GM19468 (cell line): Measurements from ENCODE around the gene RFX3.

Experiments used
- ATAC-seq: cut with Tn5 transposase; IDR thresholded peaks from one replicate; pipeline ENCODE4 v1.9.1; 2021; ENCODE audit warnings: mild to moderate bottlenecking, moderate library complexity, moderate number of reproducible peaks; ENCODE audit not compliant: unreplicated experiment; ENCODE audit errors: extremely low read depth

RFX3 gene

DNA sequence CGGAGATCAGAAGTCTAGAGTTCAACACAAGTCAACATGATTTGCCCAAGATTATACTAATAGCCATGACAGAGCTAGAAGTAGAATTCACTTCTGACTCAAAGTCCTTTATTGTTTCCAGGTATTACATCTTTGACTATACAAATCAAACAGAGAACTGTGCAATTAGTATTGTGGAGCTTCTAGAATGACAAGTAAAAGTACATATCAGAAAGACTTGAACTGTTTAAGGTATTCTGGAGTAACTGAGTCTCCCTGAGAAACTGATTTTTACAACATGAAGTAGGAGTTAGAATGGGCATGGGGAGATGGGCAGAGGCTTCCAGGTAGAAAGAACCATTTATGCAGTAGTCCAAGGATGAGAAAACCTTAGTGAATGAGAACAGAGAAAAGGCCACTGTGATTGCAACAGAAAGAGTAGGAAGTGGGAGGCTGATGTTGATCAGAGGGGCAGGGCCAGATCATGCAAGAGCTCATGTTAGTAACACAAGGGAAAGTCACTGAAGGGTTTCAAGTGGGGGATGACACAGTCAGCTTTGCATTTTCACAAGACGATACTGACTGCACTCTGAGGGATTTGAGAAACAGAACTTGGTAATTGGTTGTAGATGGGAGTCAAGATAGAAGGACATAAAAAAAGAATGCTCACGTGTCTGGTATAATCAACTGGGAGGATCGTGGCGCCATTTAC lies 280.7 kb downstream of the RFX3 start:
- peak; percentile 69 for ATAC-seq

GRCh38 chr9:3243683-3244082 lies 282.1 kb downstream of the RFX3 start:
- ATAC-seq, result no peak

GRCh38 chr9:3241290-3241689 lies 284.5 kb downstream of the RFX3 start:
- ATAC-seq, result no peak

- ATAC-seq, result peak; percentile 85
Measured at GRCh38 chr9:3240656-3241268, 285.0 kb downstream of the RFX3 start.

DNA sequence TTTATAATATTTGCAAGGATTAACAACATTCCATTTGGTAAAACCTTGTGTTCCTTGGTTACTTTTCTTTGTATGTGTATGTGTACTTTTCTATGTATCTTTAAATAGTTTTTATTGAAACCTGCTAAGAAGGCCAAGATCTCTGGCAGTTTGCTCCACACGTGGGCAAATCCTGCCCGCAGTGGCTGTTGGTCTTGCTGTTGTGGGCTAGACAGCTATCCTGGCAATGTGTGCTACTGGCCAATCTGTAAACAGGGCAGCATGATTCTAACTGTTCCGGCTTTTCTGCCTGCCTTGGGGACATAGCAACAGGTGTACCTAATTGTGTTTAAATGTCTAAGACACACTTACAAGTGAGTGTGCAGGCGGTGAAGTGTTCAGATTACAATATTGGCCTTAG lies 286.6 kb downstream of the RFX3 start:
- ATAC-seq, result no peak

DNA sequence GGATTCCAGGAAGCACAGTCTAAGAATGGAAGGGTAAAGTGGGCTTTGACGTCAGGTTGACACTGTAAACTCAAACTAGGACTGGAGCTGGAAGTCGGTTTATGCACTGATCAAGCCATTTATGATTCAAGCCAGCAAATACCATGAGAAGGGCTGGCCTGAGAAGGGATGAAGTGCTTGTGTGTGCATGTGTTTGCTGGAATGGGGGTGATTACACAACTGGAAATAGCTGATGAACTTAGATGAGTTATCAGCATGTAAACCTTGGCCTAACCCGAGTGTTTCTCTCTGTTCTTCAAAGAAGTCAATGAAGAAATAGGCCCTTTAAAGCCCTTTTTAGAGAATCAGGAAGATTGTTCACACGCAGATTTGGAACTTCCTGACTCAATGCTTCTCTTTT lies 287.6 kb downstream of the RFX3 start:
- ATAC-seq, result no peak

DNA sequence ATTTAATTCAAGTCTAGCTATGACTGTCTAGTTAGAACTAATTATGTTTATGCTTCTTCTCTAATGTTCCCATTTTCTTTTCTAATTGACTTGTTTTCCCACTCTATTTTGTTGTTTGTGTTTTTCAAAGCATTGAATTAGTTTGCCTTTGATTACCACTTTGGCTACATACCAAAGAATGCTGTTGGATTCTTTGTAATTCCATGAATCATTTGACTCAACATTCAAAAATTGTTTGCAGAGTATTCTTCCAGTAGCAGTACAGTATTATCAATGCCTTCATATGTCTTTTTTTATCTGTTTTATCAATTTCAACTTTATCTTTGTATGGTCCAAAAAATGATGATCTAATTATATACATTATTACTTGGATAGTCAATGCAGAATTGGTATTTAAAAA lies 288.7 kb downstream of the RFX3 start:
- ATAC-seq, result no peak

DNA sequence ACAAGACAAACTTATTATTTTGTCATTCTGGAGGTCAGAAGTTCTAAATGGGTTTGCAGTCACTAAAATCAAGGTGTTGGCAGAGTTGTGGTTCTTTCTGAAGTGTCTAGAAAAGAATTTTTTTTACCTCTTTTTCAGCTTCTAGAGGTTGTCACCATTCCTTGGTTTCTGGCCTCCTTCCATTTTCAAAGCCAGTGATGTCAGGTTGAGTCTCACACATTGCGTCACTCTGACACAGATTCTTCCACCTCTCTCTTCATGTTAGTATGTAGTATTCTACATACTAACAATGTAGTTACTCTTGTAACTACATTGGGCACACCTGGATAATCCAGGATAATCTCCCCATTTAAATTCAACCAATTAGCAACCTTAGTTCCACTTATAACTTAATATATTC lies 290.3 kb downstream of the RFX3 start:
- no peak for ATAC-seq

- ATAC-seq, result no peak
Measured at GRCh38 chr9:3224931-3225330, 300.9 kb downstream of the RFX3 start.

- ATAC-seq, result no peak
Measured at GRCh38 chr9:3215658-3216057, 310.1 kb downstream of the RFX3 start.

DNA sequence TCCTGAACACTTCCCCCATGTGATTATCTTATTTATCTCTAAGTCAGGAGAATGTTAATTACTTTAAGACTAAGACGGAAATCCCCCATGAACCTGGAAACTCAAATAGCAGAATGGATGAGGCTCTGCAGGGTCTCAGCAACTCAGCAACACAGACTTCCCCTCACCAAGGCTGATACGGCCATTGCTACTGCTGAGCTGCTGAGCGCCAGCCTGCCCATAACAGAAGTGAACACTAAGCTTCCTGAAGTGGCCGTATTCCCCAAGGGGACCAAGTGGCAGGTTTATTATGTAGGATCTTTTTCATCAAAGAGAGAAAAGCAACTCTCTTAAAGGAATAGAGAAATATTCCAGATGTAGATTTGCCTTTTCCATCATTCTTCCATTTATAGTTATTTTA lies 311.1 kb downstream of the RFX3 start:
- no peak for ATAC-seq

- ATAC-seq, result no peak
Measured at GRCh38 chr9:3205421-3206095, 320.2 kb downstream of the RFX3 start.

DNA sequence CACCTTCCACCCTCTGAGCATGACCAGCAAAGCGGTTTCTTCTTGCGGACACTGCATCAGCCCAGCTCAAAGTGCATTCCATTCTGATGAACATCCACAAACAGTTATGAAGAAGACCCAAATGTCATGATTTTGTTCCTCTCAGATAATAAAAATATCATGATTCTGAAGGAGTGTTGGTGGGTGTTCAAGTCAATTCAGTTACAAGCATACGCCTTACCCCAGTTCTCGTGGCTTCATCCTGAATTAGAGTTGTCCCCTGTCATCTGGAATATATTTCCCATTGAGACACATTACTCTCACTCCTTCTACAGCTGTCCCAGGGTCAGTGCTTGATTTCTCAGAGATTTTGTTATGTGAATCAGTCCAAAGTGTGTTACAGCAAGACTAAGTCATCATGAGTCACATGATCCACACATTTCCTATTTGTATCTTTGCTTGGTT lies 325.4 kb downstream of the RFX3 start:
- no peak for ATAC-seq

- no peak for ATAC-seq
Measured at GRCh38 chr9:3193791-3194190, 332.0 kb downstream of the RFX3 start.

DNA sequence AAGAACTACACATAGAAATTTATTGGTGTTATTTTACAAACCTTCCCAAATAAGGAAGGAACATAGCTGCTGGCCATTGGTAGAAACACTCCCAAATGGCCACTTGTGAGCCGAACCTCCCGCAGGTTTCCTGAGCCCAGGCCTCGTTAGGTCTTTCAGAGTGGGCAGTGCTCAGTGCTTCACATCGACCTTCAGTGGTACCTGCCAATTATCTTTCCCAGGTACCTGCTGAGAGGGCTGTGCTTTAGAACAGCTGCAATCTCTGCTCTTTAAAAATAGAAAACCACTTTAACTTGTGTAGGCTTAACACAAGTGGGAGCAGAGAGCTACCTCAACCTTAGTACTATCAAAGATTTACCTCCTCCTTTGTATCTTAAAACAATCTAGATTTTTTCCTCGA lies 334.1 kb downstream of the RFX3 start:
- no peak for ATAC-seq

DNA sequence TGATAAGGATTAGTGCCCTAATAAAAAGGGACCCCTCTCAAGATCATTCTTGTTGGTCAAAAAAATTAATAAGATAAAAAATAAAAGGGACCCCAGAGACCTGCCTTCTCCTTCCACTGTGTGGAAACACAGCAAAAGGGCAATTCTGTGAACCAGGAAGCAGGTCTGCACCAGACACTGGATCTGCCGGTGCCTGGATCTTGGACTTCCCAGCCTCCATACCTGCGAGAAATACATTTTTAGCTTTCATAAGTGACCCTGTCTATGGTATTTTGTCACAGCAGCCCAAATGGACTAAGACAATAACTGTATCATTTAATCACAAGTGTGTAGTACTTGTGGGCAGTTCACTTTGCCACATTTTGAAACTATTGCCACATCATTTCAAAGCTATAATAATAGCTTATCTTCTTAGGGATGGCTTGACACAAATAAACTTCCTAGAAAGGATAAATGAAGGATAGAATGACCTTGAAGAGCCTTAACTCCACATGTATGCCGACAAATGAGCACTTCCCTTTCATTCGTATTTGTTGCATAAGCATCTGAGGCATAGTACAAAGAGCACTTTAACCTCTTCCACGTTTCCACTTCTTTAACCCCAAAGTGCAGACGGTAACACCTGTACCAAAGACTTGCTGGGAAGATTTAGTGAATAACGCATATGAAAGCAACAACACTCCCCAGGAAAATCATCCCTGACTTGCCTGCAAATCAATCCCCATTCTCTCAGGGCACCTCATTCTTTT lies 336.5 kb downstream of the RFX3 start:
- no peak for ATAC-seq

DNA sequence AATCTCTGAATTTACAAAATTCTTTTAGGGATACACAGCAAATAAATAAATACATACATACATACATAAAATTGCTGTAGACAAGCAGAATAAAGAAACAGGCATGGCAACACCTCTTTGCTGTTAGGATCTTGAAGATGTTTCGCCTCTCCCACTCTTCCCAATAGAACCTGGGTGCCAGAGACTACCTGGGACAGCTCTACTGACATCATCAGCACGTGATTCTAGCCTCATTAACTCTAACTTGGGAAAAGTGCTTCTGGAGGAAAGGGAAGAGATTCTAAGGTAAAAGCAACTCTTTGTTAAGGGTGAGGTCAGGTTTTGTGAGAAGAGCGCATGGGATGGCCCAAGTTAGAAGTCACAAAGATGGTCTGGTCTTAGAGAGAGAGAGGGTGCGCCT lies 339.1 kb downstream of the RFX3 start:
- ATAC-seq, result no peak

DNA sequence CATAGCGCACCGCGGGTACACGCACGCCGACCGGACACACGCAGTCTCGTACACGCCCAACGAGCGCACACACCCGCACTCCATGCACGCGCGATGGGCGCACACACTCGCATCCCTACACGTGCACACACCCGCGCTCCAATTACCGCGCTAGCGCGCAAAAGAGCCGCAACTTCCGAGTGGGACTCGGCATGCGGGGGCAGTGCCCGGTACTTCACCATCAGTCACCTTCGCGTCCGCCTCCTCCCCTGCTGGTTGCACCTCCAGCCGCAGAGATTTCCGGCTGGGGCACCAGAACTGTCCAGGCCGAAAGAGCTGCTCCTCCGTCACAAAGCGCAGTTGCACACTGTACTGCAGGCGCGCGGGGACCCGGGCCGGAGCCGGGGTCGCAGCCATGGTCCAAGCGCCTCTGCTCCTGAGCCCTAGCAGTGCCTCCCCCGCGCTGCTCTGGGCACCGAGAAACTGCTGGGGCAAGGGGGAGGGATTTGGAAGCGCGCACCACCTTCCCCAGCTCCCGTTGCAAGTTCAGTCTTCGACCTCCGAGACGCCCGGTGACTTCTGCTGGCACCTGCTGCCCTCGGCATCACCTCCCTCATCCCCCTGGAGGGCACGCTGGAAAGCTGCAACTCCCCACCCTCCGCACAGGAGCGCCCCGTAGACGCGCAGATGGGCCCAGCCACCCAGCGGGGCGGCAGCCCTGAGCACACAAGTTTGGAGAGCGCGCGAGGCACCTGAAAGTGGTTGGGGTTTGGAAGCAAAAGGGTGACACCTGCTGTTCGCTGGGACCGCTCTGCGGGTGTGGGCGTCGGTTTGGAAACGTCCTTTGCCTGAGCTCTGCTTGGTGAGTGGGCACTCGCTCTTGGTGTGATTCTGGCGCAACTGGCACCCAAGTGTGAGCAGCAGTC lies 344.5 kb downstream of the RFX3 start:
- no peak for ATAC-seq

- no peak for ATAC-seq
Measured at GRCh38 chr9:3180696-3181048, 345.1 kb downstream of the RFX3 start.

GRCh38 chr9:3179711-3180110 lies 346.1 kb downstream of the RFX3 start:
- ATAC-seq, result no peak
